ACHN (cell line): ENCODE results near the gene HSPA9.

Experiments
- DNase-seq: peaks from one replicate; pipeline ENCODE4 v3.0.0-alpha.2; 2015
- in situ Hi-C: cut with HindIII; loops from 2 replicates; pipeline ENCODE4 v1.10.0; 2017; ENCODE audit warnings: low sequenced_read_pairs, low pct_ligation_motif_present, low pct_unique_long_range_greater_than_20kb

HSPA9 gene

DNA sequence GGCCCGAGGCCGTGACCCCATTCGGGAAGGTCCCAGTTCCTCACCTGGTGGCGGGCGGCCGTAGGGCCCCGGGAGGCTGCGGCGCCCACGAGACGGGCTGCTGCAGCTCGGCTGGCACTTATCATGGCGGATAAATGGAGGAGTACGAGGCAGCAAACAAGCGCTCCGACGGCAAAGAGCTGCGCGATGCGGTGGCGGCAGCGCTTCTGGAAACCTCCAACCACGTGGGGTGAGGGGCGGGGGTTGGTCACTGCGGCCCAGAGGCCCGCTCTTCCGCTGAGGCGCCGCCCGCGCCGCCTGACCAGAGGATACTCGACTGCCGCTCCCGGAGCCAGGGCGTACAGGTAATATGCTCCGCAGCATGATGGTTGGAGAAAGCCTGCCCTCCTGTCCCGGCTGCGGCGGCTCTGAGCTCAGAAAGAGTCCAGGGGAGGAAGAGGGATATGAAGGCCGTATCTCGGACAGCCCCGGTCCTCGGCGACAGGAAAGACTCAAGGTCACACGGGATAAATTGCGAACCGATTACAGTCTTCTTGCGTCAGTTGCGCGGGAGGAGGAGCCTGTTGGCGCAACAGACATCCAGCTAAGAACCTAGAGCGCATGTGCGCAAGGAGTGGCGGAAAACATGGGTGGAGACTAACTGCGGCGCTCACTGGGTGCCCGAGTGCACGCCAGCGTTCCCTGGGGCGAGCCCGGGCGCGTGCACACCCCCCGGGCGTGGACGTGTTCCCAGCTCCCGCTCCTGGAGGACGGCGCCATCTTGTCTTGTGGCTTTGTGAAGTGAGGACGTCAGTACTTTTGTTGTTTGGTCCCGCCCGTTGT is at the start of gene HSPA9:
HSPA9 (minus strand) TSS at position 208 of the 822 bp plus-strand sequence; CDS start at position 125, 83 bp downstream.
- in situ Hi-C loops, result no loop called here
- DNase-seq, result peak; percentile 98

GRCh38 chr5:138623053-138623452 is 47.9 kb upstream of the HSPA9 start:
- in situ Hi-C loops, result no loop called here
- no peak for DNase-seq

DNA sequence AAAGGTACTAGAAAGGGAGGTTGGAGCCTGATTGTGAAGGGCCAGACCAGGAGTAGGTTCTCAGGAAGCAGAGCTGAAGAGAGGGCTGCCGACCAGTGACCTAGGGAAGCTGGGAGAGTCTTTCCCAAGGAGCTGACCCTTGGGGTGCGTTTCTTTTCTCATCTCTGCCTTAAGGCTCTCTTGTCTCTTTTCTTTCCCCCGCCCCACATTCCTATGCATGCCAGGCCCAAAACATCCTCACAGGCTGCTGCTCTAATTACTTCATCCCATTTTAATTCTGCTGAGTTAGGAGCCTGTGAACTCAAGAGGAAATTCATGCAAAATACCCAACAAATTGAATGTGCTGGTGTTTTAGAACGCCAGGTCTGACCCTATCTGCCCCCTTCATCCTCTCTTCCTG is 46.9 kb upstream of the HSPA9 start:
- no peak for DNase-seq
- in situ Hi-C loops, result no loop called here

GRCh38 chr5:138620663-138621224 is 45.5 kb upstream of the HSPA9 start:
- no peak for DNase-seq
- in situ Hi-C loops, result no loop called here

GRCh38 chr5:138616508-138616907 is 41.3 kb upstream of the HSPA9 start:
- DNase-seq, result no peak
- in situ Hi-C loops, result no loop called here

DNA sequence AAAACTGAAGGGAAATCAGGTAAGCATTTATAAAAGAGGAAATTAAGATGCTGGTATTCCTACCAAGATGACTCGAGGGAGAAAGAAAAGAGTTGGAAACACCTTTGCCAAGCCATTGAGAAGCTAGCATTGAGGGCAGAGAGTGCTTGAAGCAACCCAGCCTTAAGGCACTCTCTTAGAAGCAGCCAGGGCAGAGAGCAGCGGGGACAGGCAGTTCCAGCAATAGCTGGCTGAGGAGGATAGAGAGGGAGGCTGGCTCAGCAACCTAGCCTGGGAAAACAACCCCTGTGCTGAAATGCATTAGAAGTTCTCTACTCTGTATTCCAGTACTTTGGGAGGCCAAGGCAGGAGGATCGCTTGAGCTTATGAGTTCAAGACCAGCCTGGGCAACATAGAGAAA is 40.3 kb upstream of the HSPA9 start:
- no peak for DNase-seq
- in situ Hi-C loops, result no loop called here

DNA sequence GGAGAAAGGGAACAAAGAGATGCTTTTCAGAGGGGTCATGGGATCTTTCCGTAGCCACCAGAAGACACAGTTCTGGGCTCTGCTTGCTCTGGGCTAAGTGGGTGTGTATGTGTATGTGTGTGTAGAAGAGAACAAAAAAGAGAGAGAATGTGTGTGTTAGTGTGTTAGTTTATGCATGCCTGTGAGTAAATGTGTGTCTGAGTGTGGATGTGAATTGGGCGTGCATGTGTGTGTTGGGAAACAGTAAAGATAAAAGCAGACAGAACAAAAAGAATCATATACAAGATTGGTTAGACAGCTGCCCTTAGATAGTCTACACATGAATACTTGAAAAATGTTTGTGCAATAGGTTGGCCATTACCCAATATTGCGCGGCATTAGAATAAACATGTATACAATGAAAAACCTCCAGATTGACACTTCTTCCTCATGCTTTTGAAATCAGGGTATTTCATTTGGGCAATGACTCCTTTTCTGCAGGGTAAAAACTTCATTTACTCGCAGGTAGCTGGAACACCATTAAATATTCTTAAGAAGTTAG is 36.5 kb upstream of the HSPA9 start:
- no peak for DNase-seq
- in situ Hi-C loops, result no loop called here

DNA sequence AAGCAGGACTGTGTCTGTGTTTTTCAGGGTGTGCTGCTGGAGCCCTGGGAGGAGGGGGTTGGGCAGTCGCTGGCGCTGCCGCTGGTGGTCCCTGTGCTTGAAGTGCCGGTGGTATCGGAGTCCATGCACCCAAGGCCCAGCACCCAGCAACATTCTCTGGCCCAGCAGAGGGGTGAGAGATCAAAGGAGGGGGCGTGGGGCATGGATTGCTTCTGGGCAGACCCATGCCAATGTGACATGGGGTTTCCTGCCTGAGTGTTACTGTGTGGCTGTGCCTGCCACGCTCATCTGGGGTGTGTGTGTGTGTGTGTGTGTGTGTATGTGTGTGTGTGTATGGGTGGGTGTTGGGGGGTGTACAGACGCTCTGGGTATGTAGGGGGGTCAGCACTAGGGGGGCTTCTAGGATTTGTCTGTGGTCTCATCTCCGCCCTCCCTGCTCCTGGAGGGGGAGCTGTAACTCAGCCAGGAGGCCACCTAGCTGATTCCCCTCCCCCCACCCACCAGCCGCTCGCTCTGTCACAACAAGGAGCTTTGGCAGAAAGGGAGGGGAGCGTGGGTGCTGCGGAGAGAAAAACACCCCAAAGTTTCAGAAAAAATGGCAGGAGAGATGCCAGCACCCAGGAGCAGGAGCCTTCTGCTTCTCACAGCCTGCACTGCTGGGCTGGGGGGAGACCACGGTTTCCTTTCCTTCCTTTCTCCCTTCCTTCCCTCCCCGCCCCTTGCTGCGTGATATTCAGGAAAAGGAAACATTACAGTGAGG is 35.9 kb upstream of the HSPA9 start:
- no peak for DNase-seq
- in situ Hi-C loops, result no loop called here

- in situ Hi-C loops, result no loop called here
- no peak for DNase-seq
Measured at GRCh38 chr5:138610415-138610917, 35.3 kb upstream of the HSPA9 start.

GRCh38 chr5:138606378-138607064 is 31.3 kb upstream of the HSPA9 start:
- in situ Hi-C loops, result no loop called here
- DNase-seq, result no peak

- DNase-seq, result no peak
- in situ Hi-C loops, result no loop called here
Measured at GRCh38 chr5:138605254-138605972, 30.2 kb upstream of the HSPA9 start.

- DNase-seq, result no peak
- in situ Hi-C loops, result no loop called here
Measured at GRCh38 chr5:138604176-138604785, 29.1 kb upstream of the HSPA9 start.

DNA sequence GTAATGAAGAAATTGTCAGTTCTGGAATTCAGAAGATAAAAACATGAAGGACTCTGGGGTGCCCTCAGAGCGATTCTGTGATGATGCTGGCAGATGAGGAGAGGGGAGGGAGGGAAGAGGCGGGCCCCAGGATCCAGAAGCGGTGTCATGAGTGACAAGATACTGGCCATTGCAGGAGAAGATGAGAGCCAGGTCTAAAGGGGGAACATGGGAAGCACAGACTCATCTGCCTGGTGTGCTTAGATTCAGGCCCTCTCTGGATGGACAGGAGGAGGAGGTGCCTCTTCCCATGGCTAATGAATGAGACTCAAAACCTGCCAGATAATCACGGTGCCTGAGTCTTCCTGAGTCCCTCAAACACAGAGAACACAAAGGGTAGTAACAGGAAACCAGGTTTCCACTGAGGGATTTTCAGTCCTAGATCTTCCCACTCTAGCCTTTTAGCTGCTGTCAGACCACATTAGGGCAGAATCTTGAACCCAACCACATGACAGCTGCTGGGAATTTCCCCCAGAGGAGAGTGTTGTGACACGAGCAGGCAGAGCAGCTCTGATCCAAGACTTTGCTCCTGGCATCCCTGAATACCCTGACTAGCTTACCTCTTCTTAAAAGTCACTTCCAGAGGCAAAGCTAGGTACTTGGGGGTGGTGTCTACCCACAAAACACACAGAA is 28.2 kb upstream of the HSPA9 start:
- in situ Hi-C loops, result no loop called here
- no peak for DNase-seq

- in situ Hi-C loops, result no loop called here
- DNase-seq, result no peak
Measured at GRCh38 chr5:138602371-138603000, 27.3 kb upstream of the HSPA9 start.

DNA sequence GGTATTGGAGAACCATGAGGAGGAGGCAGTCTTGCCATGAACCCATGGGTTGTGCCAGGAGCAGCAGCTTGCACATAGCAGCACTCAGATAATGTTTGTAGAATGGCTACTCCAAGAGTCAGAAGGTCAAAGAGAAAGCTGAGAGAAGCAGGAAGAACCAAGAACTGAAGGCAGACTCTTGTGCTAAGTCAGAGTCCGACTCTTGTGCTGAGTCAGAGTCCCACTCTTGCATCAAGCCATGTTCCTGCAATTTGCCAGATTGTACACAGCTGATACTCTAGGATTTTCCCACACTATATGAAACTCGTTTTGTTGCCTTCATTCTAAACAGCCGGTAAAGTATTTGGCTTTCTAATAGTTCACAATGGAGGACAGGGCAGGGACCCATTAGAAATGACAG is 26.2 kb upstream of the HSPA9 start:
- peak; percentile 52 for DNase-seq
- in situ Hi-C loops, result no loop called here

DNA sequence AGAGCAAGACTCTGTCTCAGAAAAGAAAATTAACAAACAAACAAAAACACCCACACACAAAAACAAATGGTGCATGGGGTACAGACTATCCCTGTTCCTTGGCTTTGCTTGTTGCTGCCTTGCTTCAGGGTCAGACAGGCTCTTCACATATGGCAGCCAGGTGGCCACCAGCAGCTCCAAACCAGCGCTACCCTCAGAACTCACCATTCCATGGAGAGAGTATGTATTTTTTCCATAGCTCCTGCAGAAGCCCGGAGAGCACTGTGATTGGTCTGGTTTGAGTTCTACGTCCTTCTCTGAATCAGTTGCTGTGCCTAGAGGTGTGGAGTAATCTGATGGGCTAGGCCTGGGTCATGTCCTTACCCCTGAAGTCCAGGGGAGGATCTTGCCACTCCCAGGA is 25.2 kb upstream of the HSPA9 start:
- DNase-seq, result no peak
- in situ Hi-C loops, result no loop called here
